Ecto neural progenitor cell (in vitro differentiated cells): ENCODE measurements around the gene CENPP.
A peak's percentile ranks its signal among the peaks of the same experiment; 100 is the strongest.

ENCODE experiments used
- DNase-seq: peaks from one replicate; pipeline ENCODE4 v3.0.0-alpha.2; 2018; ENCODE audit warnings: low spot score

Gene CENPP

GRCh38 chr9:92658611-92659010 lies 332.9 kb downstream of the CENPP start:
- no peak for DNase-seq

DNA sequence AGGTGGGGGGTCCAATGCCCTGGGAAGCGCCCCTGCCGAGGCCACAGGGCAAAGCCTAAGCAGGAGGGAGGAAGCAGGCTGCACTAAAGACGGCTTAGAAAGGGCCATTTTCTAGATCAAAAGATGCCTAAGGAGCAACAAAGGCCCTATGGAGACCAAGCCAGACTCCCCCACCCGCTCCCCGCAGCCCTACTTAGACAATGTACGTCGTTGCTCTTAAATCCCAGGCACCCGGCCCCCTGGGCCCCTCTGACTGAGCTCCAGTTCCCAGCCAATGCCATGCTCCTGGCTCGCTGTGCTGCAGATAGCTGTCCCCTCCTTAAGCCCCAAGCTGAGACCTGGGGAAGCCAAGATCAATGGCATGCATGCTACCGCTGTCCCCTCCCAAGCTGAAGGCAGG lies 333.8 kb downstream of the CENPP start:
- DNase-seq = peak; percentile 67

GRCh38 chr9:92660266-92660665 lies 334.5 kb downstream of the CENPP start:
- no peak for DNase-seq

- DNase-seq = no peak
Measured at GRCh38 chr9:92661127-92661526, 335.4 kb downstream of the CENPP start.

DNA sequence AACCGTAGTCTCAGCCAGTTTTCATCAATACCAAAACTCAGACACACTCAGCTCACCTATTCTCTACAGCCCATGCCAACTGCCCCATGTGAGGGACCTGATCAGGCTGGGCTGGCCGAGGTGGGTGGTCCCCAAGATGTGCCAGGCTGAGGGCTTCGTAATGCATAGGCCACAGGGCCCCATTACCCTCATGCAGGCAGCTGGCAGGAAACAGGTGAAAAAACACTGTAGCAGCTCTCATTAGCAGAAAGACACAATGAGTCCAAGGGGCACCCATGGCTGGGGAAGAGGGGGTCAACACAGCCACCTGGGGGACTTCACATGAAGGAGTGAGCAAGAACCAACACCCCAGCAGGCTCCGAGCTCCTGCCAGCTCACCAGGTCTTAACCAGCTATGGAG lies 336.0 kb downstream of the CENPP start:
- DNase-seq = no peak

GRCh38 chr9:92663126-92663525 lies 337.4 kb downstream of the CENPP start:
- no peak for DNase-seq

- DNase-seq = no peak
Measured at GRCh38 chr9:92663951-92664350, 338.2 kb downstream of the CENPP start.

DNA sequence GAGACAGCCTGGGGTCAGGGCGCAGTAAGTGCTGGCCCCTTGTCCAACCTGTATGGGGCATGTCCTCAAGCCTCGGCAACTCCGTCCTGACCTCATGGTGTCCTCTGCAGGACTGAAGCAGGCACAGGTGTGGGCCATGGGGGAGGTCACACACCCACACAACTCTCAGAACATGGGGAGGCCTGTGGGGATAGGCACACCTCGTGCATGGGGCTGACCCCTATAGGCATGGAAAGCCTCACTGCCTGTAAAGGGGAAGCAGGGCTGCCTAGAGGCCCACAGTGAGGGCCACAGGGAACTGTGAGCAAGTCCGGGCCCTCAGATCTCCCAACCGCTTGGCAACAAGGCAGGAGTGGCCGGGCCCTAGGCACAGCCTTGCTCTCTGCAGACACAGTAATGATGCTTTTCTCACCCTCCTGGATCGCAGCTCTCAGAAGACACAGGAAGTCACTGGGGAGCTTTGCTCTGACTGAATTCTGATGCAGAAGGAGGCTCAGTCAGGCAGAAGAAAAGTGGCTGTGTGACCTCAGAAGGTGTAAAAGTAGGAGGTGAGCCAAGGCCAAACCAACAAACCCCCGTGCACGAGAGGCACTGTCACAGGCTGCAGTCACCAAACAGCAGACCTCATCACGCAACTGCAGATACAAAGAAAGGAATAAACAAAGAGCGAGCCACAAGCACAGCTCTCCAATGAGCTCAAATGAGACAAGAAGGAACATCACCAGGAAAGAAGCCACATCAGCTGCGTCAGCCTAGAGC lies 338.8 kb downstream of the CENPP start:
- DNase-seq = no peak

DNA sequence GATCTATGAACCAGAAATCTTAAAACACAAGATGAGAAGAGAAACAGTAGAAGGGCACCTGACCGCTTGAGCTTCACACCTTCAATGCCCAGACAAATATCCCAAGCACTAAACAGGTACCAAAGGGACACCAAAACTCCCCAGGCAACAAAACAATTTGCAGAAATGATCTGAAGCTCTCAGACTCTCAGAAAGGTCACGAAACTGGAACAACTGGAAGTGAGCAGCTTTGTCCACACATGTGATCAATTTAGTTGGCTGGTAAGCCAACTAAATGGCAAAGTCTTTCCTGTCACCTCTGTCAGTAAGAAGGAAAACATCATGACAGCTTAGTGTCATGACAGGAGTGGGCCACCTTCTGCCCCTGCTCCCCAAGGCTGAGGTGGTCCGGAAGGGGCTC lies 340.1 kb downstream of the CENPP start:
- DNase-seq = no peak

GRCh38 chr9:92666236-92666635 lies 340.5 kb downstream of the CENPP start:
- no peak for DNase-seq

GRCh38 chr9:92666912-92667532 lies 341.3 kb downstream of the CENPP start:
- no peak for DNase-seq

DNA sequence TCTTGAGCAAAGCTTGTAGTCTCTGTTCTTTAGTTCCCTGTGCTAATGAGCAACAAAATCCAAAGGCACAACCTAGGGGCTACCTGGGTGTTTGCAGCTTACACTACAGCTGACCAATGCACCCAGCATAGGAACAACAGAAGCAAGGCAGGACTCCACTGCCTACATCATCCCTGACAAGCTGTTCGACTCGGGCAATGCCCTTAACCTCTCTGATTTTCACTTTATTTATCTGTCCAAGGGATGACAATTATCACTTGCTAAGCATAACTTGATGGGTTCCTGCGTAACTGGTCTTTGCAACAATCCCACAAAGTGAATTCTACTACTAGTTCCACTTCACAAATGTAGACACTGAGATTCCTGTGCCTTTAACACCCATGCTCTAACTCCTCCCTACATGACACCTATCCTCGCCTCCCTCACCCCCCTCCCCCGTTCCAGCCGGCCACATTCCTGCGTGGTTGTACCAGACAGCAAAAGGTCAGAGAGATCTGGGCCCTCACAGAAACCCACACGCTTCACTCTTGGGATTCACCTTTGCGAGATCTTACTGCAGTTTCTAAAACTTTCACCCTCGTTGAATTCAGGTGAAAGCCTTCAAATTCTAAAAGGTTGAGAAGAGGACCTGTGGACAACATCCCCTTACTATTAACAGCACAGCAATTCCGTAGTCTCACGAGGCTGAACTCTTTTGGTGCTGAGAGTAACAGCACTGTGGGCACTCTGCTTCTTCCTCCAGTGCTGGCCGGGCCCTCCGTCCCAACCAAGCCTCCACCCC lies 343.2 kb downstream of the CENPP start:
- DNase-seq = peak; percentile 50

DNA sequence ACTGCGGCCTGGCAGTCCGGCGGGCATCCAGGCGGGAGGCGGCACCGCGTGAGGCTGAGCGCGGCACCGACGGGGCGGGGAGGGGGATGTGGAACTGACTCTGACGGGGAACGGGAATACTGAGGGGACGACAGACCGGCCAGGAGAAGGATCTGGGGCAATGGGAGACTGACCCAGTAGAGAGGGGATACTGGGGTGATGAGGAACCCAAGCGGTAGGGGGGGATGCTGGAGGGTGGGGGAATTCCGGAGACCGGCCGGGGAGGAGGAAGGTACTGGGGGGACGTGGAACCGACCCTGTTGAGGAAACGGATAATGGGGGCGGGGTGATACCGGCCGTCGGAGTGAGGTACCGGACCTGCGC lies 343.8 kb downstream of the CENPP start:
- DNase-seq = peak; percentile 60
